HG02885 (cell line): ENCODE results near the gene COX20.
A peak's percentile ranks its signal among the peaks of the same experiment; 100 is the strongest.
"Not testable (repeated sequence)": the region's sequence is repeated elsewhere in the genome, so short reads cannot be mapped to it uniquely, and the experiment has no call there.

Source experiments
- ATAC-seq: cut with Tn5 transposase; IDR thresholded peaks from one replicate; pipeline ENCODE4 v1.9.1; 2021; ENCODE audit warnings: mild to moderate bottlenecking; ENCODE audit not compliant: unreplicated experiment, poor library complexity

The COX20 gene

GRCh38 chr1:244820131-244820530 lies 15.3 kb upstream of the COX20 start:
- ATAC-seq = no peak

GRCh38 chr1:244821134-244821533 lies 14.3 kb upstream of the COX20 start:
- ATAC-seq = no peak

GRCh38 chr1:244822878-244823277 lies 12.6 kb upstream of the COX20 start:
- no peak for ATAC-seq

- ATAC-seq = no peak
Measured at GRCh38 chr1:244826712-244827111, 8.7 kb upstream of the COX20 start.

GRCh38 chr1:244830639-244831038 lies 4.8 kb upstream of the COX20 start:
- ATAC-seq = no peak

GRCh38 chr1:244833260-244833659 lies 2.2 kb upstream of the COX20 start:
- ATAC-seq = not testable (repeated sequence)

GRCh38 chr1:244833734-244834542 lies 1.5 kb upstream of the COX20 start:
- peak; percentile 7 for ATAC-seq

- ATAC-seq = peak; percentile 67
Measured at GRCh38 chr1:244834543-244835275, 749 bp upstream of the COX20 start.

- no peak for ATAC-seq
Measured at GRCh38 chr1:244836135-244836521, 670 bp downstream of the COX20 start.

- no peak for ATAC-seq
Measured at GRCh38 chr1:244836584-244836983, 1.1 kb downstream of the COX20 start.

GRCh38 chr1:244837597-244838258 lies 2.3 kb downstream of the COX20 start:
- ATAC-seq = no peak

GRCh38 chr1:244839656-244840055 lies 4.2 kb downstream of the COX20 start:
- no peak for ATAC-seq

GRCh38 chr1:244840219-244840794 lies 4.8 kb downstream of the COX20 start:
- no peak for ATAC-seq

- no peak for ATAC-seq
Measured at GRCh38 chr1:244841273-244841927, 5.9 kb downstream of the COX20 start.

GRCh38 chr1:244843148-244843978 lies 7.9 kb downstream of the COX20 start:
- no peak for ATAC-seq

GRCh38 chr1:244844155-244845121 lies 9.0 kb downstream of the COX20 start:
- ATAC-seq = no peak

GRCh38 chr1:244846653-244847052 lies 11.2 kb downstream of the COX20 start:
- no peak for ATAC-seq

GRCh38 chr1:244849189-244849866 lies 13.9 kb downstream of the COX20 start:
- ATAC-seq = no peak
